Stimulated activated CD8-positive, alpha-beta memory T cell treated with anti-CD3 and anti-CD28 coated beads, Interleukin-7, amount 100 ng/mL, for 48 hours (primary cell): ENCODE results near the gene TTC36.
"Not testable (repeated sequence)": the region's sequence is repeated elsewhere in the genome, so short reads cannot be mapped to it uniquely, and the experiment has no call there.

Source experiments
- DNase-seq, 2 donors: peaks; one replicate each; pipeline ENCODE4 v3.0.0-alpha.2; 2020; ENCODE audit warnings: low read depth in 1 of 2; ENCODE audit errors: extremely low read depth in 1 of 2

Gene TTC36

GRCh38 chr11:118574636-118575035 lies 47.4 kb downstream of the TTC36 start:
- no peak for DNase-seq

- not testable (repeated sequence) for DNase-seq
Observed at GRCh38 chr11:118577995-118578394, 50.7 kb downstream of the TTC36 start.
